ENCODE measurements around the gene GDF15.

DNA sequence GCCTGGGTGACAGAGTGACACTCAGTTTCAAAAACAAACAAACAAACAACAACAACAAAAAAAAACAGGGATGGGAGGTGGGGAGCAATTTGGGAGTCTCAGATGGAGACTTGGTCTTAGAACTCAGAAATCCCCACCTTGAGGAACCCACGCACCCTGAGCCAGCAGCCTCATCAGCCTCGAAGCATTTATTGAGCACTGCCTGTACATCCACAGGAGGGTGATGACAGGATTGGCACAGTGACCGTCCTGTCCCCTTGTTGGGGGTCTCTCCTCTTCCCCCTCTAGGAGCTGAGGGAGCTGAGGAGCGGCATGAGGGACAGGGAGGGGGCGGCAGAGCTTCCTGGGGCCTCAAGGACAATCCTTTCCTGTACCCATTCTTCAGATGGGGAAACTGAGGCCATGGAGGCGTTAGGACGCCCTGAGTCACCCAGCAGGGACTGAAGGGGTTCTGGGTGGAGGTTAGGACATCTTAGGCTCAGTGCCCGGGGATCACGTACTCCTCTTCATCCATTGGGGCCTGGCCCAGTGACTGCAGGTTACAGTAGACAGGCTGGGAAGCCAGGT is 5.6 kb downstream of the GDF15 start:
- TF ChIP-seq, protein P1, sequence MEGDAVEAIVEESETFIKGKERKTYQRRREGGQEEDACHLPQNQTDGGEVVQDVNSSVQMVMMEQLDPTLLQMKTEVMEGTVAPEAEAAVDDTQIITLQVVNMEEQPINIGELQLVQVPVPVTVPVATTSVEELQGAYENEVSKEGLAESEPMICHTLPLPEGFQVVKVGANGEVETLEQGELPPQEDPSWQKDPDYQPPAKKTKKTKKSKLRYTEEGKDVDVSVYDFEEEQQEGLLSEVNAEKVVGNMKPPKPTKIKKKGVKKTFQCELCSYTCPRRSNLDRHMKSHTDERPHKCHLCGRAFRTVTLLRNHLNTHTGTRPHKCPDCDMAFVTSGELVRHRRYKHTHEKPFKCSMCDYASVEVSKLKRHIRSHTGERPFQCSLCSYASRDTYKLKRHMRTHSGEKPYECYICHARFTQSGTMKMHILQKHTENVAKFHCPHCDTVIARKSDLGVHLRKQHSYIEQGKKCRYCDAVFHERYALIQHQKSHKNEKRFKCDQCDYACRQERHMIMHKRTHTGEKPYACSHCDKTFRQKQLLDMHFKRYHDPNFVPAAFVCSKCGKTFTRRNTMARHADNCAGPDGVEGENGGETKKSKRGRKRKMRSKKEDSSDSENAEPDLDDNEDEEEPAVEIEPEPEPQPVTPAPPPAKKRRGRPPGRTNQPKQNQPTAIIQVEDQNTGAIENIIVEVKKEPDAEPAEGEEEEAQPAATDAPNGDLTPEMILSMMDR (IDR thresholded peaks at IDR 0.05): no peak
- no peak for TF ChIP-seq EZH2 (IDR thresholded peaks at IDR 0.05; ENCODE audit: borderline replicate concordance, insufficient read depth, low read depth, low read length, poor library complexity, severe bottlenecking)
